Esophagus muscularis mucosa (tissue), 4 donors: ENCODE data around the gene ST6GAL1.

Experiments used
- CTCF ChIP-seq, 3 experiments: fragments of 200-600 bp in 2 of 3; fragments of 450-650 bp in 1 of 3; sonication (generic) in 2 of 3; IDR thresholded peaks; one replicate each; pipeline ENCODE4 v1.5.1; 2017 to 2019; ENCODE audit warnings: antibody characterized with exemption in 3 of 3, mild to moderate bottlenecking in 2 of 3, moderate library complexity in 1 of 3
- EP300 ChIP-seq: sonication (generic); formaldehyde crosslinking; IDR thresholded peaks from one replicate; pipeline ENCODE4 v1.6.1; 2017; ENCODE audit warnings: antibody characterized with exemption
- POLR2A ChIP-seq: fragments of 450-650 bp; IDR thresholded peaks from one replicate; pipeline ENCODE4 v1.6.1; 2017; ENCODE audit warnings: antibody characterized with exemption, moderate library complexity, mild to moderate bottlenecking, low read depth
- POLR2AphosphoS5 ChIP-seq, 2 donors: sonication (generic); formaldehyde crosslinking; IDR thresholded peaks; one replicate each; pipeline ENCODE4 v1.6.1; 2017; ENCODE audit warnings: antibody characterized with exemption in 2 of 2

GRCh38 chr3:186923241-186923640 is 7.1 kb upstream of the ST6GAL1 start:
- TF ChIP-seq CTCF (IDR thresholded peaks at IDR 0.05) (no peak), POLR2A (no peak), POLR2AphosphoS5 (IDR thresholded peaks at IDR 0.05) (no peak), EP300 (no peak)
